RWPE2 (cell line): ENCODE measurements around the gene SEC62.

Experiments used
- ATAC-seq: fragments of 200-7000 bp; cut with Tn5 transposase; 3 replicates; pipeline ENCODE4 v1.9.1; 2021; ENCODE audit warnings: low read depth
- DNase-seq: peaks from one replicate; pipeline ENCODE4 v3.0.0-alpha.2; 2020; ENCODE audit warnings: low spot score
- H3K27ac ChIP-seq: fragments of 450-650 bp; 2 replicates; pipeline ENCODE4 v1.5.1; 2017; ENCODE audit warnings: mild to moderate bottlenecking; ENCODE audit not compliant: poor library complexity, severe bottlenecking
- H3K27me3 ChIP-seq: fragments of 250-450 bp; sonication (Bioruptor Pico); 2 replicates; pipeline ENCODE4 v1.5.1; 2021; ENCODE audit warnings: mild to moderate bottlenecking, moderate library complexity; ENCODE audit not compliant: insufficient read depth, poor library complexity, severe bottlenecking
- H3K36me3 ChIP-seq: fragments of 250-450 bp; sonication (Bioruptor Pico); 2 replicates; pipeline ENCODE4 v1.5.1; 2020; ENCODE audit warnings: low read depth, mild to moderate bottlenecking, moderate library complexity
- H3K4me1 ChIP-seq: fragments of 250-450 bp; sonication (Bioruptor Pico); 2 replicates; pipeline ENCODE4 v1.5.1; 2021; ENCODE audit warnings: mild to moderate bottlenecking, moderate library complexity; ENCODE audit not compliant: insufficient read depth, poor library complexity, severe bottlenecking
- H3K4me3 ChIP-seq: fragments of 250-450 bp; sonication (Bioruptor Pico); 2 replicates; pipeline ENCODE4 v1.5.1; 2021; ENCODE audit warnings: mild to moderate bottlenecking, moderate library complexity; ENCODE audit not compliant: severe bottlenecking
- H3K9me3 ChIP-seq: fragments of 250-450 bp; sonication (Bioruptor Pico); 2 replicates; pipeline ENCODE4 v1.5.1; 2021; ENCODE audit warnings: mild to moderate bottlenecking, moderate library complexity; ENCODE audit not compliant: severe bottlenecking
- TF ChIP-seq, protein P1 (sequence below): fragments of 450-650 bp; IDR thresholded peaks from one replicate; pipeline ENCODE4 v1.5.1; 2017; ENCODE audit warnings: mild to moderate bottlenecking, moderate library complexity; ENCODE audit not compliant: poor library complexity, severe bottlenecking

Gene SEC62

GRCh38 chr3:169970847-169971246 lies 4.2 kb downstream of the SEC62 start:
- Histone ChIP-seq H3K36me3 (peaks cover 40% of the 10 kb centered on the region), H3K4me3 (no peak overlapping the region), H3K27me3 (no peaks in the 10 kb centered on the region), H3K27ac (no peak overlapping the region), H3K9me3 (peaks cover 2% of the 10 kb centered on the region), H3K4me1 (peaks cover 9% of the 10 kb centered on the region)
- ATAC-seq (no peak), DNase-seq (no peak)
- TF ChIP-seq, protein P1, sequence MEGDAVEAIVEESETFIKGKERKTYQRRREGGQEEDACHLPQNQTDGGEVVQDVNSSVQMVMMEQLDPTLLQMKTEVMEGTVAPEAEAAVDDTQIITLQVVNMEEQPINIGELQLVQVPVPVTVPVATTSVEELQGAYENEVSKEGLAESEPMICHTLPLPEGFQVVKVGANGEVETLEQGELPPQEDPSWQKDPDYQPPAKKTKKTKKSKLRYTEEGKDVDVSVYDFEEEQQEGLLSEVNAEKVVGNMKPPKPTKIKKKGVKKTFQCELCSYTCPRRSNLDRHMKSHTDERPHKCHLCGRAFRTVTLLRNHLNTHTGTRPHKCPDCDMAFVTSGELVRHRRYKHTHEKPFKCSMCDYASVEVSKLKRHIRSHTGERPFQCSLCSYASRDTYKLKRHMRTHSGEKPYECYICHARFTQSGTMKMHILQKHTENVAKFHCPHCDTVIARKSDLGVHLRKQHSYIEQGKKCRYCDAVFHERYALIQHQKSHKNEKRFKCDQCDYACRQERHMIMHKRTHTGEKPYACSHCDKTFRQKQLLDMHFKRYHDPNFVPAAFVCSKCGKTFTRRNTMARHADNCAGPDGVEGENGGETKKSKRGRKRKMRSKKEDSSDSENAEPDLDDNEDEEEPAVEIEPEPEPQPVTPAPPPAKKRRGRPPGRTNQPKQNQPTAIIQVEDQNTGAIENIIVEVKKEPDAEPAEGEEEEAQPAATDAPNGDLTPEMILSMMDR, result no peak

DNA sequence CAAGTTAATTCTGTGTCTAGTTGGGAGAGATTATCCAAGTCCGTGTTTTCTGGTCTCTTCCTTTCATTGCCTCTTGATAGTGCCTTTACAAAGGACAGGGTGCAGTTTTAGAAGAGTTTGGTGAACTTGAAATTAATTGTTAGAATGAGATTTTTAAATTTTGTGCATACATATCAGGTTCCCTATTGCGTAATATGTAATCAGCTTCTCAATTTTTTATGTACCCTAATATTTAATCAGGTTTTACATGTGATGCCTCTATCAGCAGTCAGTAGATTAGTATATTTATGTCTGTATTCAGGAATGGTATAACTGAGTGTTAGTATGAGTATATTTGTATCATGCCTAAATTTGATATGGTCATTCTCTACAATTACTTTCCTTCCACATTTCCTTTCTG lies 4.9 kb downstream of the SEC62 start:
- Histone ChIP-seq H3K27ac (no peak overlapping the region), H3K36me3 (peaks cover 46% of the 10 kb centered on the region), H3K4me3 (no peak overlapping the region), H3K27me3 (no peaks in the 10 kb centered on the region), H3K9me3 (peaks cover 2% of the 10 kb centered on the region), H3K4me1 (peaks cover 5% of the 10 kb centered on the region)
- DNase-seq, result no peak
- ATAC-seq, result no peak
- TF ChIP-seq, protein P1, result no peak

DNA sequence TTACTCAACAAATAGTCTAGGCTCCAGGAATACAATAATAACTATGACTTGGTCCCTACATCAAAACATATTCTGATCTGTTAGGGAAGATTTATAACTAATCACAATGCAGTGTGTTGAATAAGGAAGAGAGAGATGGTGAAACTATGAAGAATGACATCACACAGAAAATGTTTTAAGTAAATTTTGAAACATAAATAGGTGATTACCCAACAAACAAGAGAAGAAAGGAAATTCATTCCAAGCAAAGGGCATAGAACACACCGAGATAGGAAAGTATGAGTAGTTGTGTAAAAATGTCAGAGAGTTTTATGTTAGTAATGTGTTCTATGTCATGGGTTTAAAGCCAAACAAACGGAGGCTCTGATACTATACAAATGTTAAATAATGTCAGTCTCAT lies 13.4 kb downstream of the SEC62 start:
- Histone ChIP-seq H3K4me1 (no peaks in the 10 kb centered on the region), H3K36me3 (peaks cover 99% of the 10 kb centered on the region), H3K9me3 (no peaks in the 10 kb centered on the region), H3K27ac (no peak overlapping the region), H3K4me3 (no peak overlapping the region), H3K27me3 (no peaks in the 10 kb centered on the region)
- TF ChIP-seq, protein P1, result no peak
- ATAC-seq, result peak; percentile 81
- DNase-seq, result no peak

- Histone ChIP-seq H3K4me3 (no peak overlapping the region), H3K27me3 (no peaks in the 10 kb centered on the region), H3K27ac (no peak overlapping the region), H3K9me3 (no peaks in the 10 kb centered on the region), H3K4me1 (no peaks in the 10 kb centered on the region), H3K36me3 (peaks cover 97% of the 10 kb centered on the region)
- ATAC-seq (no peak), DNase-seq (no peak)
- TF ChIP-seq, protein P1, result no peak
These were observed 17.7 kb downstream of the SEC62 start for GRCh38 chr3:169984292-169984691.

GRCh38 chr3:169990431-169990830 lies 23.8 kb downstream of the SEC62 start:
- H3K27me3 ChIP-seq, result no peaks in the 10 kb centered on the region
- no peak for ATAC-seq
- no peaks in the 10 kb centered on the region for H3K9me3 ChIP-seq
- TF ChIP-seq, protein P1, result no peak
- no peak for DNase-seq
- no peaks in the 10 kb centered on the region for H3K4me1 ChIP-seq
- H3K36me3 ChIP-seq, result peaks cover 91% of the 10 kb centered on the region
- H3K27ac ChIP-seq, result no peak overlapping the region
- H3K4me3 ChIP-seq, result no peak overlapping the region
